HG02852 (cell line): ENCODE data around the gene AKT1.
"Not testable (repeated sequence)": the region's sequence is repeated elsewhere in the genome, so short reads cannot be mapped to it uniquely, and the experiment has no call there.

Source experiments
- ATAC-seq: cut with Tn5 transposase; IDR thresholded peaks from one replicate; pipeline ENCODE4 v1.9.1; 2021; ENCODE audit warnings: mild to moderate bottlenecking, moderate library complexity; ENCODE audit not compliant: unreplicated experiment

AKT1 gene

DNA sequence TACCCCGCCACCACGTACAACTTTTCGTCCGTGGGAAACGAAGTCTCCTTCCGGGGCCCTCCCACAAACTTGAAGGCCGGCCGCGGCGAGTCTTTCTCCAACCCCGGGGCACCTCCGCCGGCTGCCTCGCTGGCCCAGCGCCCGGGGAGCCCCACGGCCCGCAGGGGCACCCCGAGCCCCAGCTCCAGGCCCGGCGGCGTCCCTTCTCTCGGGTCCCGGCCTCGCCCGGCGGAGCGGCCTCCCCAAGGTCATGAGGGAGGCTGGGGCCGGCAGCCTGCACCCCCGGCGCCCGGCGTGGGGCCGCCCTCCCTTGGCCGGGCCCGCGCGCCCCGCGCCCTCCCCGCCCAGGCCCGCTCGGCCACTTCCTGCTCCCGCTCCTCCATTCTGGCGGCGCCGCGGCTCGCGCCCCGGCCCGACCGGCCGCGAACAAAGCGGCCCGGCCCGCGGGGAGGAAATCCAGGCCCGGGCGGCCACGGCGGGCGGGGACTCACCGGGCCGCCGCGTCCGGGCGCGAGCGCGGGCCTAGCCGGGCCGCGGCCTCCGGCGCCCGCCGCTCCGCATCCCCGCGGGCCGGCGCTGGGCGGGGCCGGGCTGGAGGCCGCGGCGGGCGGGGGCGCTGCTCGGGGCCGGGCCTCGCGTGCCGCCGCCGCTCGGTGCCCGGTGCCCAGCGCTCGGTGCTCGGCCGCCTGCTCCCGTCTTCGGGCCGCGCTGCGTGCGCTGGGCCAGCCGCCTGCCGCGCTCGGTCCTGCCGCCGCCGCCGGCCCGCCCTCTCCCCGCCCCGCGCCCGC is at the start of gene AKT1:
AKT1 (minus strand) TSS at position 756 of the 788 bp plus-strand sequence. CDS start 3,105 bp downstream, outside the sequence.
- ATAC-seq: no peak

DNA sequence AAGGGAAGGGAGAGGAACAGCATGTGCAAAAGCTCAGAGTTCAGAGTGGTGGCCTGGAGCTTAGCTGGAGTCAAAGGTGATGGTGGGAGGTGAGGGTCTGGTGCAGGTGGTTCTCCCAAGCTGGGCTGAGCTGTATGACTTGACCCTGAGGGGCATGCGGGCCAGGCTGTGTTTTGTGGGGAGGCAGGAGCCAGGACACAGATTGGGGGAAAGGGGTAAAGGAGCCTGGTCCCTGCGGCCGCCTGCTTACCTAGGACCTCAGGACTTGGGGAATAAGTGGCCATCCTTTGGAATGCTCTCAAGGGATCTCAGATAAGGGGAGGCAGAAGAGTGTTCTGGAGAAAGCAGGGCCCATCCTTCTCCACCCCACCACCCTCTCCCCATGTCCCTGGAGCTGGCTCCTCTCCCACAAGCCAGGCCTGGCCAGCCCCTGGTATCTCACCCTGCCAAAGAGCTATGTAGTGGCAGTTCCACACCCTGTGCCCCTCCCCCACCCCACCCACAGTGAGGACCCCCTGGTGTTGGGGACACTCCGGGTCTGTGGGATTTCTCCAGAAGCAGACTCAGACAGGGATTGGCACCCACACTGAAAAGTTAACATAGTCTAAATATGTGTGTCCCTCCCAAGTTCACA is 49.6 kb upstream of the AKT1 start:
- no peak for ATAC-seq

DNA sequence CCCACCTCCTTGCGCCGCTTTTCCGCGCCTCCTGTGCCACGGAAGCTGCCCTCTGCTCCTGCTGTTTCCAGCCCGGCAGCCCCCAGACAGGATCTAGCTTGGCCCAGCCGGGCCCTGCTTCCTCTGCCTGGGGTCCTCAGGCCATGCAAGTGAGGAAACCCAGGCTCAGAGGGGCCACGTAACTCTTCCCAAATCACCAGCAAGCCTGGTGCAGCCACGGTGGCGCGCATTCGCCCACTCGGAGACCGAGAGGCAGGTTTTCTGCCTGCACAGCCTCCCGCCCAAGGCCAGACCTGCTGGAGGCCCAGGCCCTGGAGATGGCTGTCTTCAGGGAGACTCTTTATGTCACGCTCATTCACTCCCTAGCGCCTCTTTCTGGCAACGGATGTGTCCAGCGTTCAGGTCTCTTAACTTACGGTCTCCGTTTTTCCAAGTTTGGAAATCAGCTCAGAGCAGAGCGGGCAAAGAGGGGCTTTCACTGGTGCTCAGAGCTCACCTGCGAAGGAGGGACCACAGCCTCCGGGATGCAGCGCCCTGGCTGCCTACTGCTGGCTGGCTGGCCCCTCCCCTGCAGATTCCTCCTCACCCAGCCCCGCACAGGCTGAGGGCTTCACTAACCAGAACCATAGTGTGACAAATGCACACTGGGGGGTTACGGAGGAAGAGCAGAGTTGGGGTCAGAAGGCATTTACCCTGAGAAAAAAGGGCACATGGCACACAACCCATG is 48.9 kb upstream of the AKT1 start:
- no peak for ATAC-seq

DNA sequence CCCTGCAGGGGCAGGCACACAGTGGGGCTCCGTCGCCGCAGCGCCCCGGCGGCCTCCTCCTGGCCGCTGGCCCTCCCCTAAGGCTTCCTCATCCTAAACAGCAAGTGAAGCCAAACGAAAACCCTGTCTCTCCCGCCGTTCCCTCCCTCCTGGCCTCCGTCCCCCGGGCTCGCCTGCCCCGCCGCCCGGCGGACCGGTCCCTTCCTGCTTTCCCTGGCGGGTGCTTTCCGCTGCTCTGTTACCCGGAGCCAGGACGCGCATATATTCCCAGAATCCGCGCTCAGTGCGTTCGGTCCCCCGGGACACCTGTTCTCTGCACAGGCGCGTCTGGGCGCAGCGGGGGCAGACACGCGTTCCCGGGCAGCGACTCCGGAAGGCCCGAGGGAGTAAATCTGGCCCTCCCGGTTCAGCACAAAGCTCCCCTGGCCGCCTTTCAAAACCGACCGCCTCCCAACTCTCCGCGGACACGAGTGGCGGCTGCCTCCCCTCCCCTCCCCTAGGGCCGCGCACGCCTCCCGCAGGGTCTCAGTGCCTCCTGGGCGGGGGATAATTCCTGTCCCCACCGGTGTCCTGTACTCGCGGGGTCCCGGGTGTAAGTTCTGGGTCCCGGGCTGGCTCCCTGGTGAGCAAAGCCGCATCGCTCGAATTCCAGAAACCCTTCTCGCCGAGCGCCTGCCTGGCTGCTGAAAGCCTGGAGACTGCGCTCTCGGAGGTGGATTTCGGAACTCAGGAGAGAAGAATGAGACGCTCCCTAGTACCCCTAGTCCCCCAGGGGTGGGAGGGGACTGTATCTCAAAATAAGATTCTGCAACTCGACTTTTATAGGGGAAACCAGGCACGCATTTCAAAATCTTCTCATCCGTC is 48.1 kb upstream of the AKT1 start:
- ATAC-seq: no peak

DNA sequence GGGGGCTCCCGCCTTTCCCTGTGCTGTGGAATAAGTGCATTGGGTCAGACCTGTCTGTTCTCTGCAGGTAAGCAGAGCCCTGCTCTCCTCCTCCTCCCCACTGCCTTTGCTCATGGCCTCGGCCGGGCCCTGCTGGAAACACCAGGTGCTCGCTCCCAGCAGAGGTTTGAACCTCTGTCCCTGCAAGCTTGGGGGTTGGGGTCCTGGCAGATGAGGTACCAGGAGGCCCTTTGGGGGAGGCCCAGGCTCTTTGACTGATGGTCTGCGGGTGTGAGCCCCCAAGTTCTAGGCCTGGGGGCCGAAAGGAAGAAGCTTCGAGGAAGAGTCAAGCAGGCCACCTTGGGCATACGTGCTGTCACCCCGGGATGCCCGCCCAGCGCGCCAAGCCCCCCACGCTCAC is 47.5 kb upstream of the AKT1 start:
- no peak for ATAC-seq

DNA sequence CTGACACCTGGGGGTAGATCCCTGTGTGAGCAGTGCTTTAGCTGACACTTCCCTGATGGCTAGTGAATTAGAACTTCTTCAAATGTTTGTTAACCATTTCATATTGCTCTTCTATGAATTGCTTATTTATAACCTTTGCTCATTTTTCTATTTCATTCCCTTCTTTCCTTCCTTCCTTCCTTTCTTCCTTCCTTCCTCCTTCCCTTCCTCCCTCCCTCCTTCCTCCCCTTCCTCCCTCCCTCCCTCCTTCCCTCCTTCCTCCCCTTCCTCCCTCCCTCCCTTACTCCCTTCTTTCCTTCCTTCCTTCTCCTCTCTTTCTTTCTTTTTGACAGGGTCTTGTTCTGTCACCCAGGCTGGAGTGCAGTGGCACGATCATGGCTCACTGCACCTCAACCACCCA is 46.2 kb upstream of the AKT1 start:
- no peak for ATAC-seq

DNA sequence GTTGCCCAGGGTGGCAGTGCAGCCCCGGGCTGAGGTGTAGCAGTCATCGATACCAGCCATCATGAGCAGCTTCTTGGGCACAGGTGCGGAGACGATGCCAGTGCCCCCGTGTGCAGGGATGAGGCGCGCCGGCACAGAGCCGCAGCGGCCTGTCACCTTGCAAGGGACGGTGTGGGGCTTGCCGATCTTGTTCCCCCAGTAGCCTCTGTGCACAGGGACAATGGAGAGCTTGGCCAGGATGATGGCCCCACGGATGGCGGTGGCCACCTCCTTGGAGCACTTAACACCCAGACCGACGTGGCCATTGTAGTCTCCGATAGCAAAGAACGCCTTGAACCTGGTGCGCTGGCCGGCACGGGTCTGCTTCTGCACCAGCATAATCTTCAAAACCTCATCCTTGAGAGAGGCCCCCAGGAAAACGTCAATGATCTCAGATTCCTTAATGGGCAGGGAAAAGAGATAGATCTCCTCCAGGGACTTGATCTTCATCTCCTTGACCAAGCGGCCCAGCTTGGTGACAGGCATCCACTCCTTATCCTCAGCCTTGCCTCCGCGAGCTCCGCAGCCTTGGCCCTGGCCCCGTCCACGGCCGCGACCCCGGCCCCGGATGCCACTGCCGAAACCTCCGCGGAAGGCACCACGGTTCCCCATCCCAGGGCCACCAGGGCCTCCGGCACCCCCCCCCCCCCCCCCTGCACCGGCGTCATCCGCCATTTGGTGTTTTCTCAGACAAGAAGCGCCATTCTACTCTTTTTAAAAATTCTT is 40.8 kb upstream of the AKT1 start:
- not testable (repeated sequence) for ATAC-seq

DNA sequence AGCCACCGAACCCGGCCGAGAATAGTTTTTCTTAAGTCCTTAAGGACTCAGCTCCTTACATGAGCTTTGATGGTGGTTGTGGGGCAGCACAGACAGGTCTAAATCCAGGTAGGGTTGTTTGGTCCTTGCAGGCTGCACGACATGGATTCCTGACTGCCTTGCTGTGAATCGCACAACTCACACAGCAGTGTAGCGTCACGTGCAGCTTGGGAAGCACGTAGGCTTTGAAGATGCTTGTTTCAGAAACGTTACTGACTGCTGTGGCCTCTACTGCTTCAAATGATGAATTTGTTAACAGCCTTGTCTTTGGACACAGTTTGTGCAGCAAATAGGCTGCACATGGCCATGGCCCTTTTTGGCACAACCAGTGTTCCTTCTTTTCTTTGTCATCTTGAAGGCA is 35.2 kb upstream of the AKT1 start:
- ATAC-seq: no peak

DNA sequence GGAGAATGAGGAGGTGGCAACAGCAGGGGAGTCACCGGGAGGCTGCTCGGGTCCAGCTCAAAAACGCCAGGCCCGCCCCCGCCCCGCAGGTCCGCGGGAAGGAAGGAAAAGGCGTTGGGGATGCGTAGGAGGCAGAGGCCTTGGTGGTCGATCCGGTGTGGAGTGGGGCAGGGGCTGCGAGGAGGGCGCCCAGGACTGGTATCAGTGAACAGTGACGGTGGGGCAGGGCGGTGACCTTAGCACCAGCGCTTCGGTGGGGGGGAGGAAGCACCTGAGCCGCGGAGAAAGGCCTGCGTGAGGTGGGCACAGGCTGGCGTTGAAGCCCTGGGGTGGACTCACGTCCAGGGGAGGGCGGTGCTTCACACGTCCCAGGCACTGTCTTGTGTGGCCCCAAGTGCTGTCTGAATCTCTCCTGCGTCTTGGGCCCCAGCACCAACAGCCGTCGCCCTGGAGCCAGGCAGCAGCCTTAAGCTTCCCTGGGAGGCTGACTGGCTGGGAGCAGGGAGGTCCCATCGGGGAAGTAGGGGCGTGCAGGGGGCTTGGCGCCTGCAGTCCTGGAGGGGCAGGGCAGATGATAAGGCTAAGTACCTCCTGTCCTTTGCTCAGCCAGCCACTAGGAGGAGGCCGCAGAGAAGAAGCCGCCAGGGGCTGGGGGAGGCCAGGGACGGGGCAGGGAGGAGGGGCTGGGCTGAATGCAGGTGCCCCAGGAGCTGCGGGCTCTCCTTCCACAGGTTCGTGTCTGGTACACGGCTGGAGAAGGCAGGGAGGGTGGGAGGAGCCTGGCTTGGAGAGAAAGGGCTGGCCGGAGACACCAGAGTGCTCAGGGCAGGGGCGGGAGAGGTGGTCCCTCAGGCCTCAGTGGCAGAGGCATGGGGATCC is 31.9 kb upstream of the AKT1 start:
- ATAC-seq: no peak

DNA sequence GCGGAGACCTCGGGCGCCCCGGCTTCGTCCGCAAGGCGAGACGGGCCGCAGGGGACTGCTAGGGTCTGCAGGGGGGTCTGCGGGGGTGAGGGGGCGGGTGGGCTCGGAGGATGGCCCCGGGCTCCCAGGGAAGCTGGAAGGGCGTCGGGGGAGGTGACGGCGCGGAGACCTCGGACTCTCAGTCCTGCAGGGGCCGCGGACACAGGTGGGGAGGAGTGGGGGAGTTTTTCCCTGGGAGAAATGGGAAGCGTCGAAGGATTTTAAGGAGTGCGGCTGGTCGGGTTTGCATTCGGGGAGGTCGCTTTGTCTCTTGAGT is 31.3 kb upstream of the AKT1 start:
- no peak for ATAC-seq

DNA sequence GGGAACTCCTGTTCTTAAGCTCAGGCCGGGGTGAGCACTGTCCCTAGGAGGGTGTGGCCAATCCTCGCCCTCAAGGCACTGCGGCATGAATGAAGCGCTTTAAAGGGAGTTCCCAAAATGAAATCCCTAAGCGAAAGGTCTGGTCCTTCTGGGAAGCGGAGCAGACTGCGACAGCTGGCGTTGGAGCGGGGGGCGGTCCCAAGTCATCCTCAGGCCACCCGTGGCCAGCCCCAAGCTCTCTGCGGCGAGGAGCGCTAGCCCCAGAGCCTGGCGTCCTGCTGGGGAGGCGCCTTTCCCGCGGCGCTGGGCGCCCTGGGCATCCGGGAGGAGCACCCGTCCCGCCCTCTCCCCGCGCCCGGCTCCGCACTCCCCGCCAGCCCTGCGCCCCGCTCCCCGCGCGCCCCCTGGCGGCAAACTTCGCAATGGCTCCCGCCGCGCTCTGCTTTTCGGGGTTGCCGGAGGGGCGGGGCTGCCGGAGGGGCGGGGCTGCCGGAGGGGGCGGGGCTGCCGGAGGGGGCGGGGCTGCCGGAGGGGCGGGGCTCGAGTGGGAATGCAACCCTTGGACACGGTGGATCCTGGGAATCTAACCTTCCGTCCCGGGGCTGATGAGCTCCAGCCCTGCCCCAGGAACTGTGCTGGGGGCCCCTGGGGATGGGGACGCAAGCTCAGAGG is 30.8 kb upstream of the AKT1 start:
- peak; percentile 77 for ATAC-seq

DNA sequence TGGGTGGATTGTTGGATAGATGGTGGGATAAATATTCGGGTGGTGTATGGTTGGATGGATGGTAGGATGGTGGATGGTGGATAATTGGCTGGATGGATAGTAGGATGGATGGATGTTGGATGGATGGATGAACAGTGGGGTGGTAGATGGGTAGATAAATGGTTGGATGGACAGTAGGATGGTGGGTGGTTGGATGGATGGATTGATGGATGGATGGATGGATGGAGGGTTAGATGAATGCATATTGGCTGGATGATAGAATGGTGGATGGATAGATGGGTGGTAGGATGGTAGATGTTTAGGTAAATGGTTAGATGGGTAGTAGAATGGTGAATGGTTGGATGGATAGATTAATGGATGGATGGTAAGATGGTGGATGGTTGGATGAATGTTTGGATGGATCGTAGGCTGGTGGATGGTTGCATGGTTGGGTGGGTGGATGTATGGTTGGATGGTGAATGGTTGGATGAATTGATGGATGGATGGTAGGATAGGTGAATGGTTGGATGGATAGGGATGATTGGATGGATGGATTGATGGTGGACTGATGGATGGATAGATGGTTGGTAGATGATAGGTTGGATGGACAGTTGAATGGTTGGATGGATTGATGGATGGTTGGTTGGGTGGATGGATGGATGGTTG is 28.9 kb upstream of the AKT1 start:
- ATAC-seq: no peak

DNA sequence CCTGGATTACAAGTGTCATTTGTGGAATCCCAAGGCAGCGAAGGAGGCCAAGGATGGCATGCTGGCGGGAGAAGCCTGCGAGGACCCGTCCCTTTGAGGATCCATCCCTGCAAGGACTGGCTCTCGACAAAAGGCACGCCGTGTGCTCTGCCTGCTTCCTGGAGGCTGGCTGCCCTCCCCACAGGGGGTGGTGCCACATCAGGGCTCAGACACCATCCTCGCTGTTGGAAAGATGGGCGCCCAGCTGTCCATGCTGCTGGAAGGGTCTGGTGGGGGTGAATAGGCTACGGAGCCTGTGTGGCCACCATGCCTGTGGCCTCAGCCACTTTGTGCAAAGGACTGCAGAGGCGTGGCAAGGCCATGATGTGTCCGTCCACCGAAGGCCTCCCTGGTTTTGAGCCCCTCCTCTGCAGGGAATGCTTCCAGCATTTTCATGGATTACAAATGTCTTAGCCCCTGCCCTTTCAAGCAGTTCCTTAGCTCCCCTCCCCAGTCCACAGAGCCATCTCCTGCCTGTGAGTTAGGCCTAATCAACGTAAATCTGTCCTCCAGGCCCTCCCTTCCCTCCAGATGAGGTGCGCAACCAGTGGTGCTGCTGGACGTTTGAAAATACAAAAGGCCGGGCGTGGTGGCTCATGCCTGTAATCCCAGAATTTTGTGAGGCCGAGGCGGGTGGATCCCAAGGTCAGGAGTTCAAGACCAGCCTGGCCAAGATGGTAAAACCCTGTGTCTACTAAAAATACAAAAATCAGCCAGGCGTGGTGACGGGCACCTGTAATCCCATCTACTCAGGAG is 27.5 kb upstream of the AKT1 start:
- no peak for ATAC-seq

DNA sequence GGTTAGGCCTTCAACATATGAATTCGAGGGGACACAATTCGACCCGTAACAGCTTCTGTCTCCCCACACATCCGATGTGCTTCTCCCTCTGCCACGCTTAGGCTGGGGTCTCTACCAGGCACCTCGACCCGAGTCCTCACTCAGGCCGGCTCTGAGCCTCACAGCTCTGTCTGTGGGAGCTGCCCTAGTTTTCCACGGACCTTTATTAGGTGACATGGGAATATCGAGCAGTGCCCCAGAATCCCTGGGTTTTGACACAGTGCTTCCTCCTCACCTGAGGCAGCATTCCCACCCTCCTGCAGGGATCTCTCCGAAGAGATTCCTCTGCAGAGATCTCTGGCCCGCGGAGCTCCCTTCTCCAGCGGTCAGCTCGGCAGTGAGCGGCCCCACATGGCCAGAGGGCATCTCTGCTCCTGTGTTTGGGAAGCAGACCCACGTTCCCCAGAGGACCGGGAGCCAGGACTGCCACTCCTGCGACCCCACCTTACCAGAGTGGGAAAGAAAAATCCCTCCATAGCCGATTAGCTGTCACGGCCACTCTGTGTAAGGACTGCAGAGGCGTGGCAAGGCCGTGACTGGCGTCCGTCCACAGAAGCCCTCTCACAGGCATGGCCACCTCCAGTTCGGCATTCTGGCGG is 26.5 kb upstream of the AKT1 start:
- ATAC-seq: no peak

DNA sequence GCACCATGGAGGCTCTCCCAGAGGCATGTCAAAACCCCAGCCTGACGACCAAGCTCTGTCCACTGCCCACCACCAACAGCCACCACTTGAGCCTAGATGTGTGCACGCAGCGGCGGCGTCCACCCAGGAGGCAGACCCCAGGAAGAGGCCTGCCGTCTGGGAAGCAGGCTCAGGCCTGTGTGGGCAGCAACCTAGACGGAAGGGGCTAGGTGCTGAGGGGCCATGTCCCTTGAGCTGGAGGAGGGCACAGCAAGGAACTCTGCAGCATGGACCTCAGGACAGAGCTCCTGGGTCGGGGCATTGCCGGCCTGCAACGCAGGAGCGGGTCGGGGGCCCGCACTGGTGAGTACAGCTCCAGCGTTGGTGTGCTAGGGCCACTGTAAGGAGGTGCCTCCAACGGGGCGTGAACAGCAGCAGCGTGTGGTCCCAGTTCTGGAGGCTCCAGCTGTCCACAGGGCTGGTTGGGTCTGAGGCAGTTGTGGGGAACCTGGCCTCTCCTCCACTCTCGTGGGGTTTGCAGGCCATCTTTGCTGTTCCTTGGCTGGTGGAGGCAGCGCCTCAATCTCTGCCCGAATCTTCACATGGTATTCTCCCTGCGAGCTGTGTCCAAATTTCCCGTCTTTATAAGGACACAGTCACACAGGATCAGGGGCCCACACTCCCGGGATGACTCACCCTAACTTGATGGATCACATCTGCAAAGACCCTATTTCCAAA is 25.8 kb upstream of the AKT1 start:
- no peak for ATAC-seq

DNA sequence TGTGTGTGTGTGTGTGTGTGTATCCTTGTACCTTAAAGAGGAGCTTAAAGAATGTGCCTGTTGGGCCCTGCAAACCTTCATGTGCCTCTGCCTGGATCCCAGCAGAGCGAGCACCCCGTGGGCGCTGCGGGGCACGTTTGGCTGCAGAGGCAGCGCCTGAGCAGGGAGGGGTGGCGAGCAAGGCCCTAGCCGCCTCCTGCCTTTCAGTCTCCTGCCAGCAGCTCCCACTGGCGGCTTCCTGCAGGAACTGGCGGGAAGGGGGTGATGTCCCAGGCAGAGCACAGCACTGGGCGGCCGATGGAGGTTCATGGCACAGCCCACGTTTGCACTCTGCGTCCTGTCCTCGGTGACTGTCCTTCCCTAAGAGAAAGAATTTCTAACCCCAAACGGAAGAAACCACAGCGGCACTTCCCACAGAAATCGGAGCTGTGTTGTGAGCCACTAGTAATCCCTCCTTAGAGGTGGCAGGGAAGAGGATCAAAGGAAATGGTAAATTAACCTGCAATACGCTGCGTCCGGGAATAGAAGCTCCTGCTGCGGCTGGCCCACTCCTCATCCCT is 25.2 kb upstream of the AKT1 start:
- ATAC-seq: no peak
